ENCODE data around the gene APLP1.
"Not testable (repeated sequence)": the region's sequence is repeated elsewhere in the genome, so short reads cannot be mapped to it uniquely, and the experiment has no call there.

APLP1 gene

GRCh38 chr19:35908973-35909683, 40.8 kb downstream of the APLP1 start:
- DNase-seq, result no peak

- no peak for DNase-seq
These were observed 41.3 kb downstream of the APLP1 start for GRCh38 chr19:35909684-35910035.

- not testable (repeated sequence) for DNase-seq
These were observed 42.0 kb downstream of the APLP1 start for GRCh38 chr19:35910355-35910754.

- no peak for DNase-seq
These were observed 42.8 kb downstream of the APLP1 start for GRCh38 chr19:35911173-35911572.

GRCh38 chr19:35911790-35912189, 43.4 kb downstream of the APLP1 start:
- DNase-seq, result no peak

- DNase-seq, result no peak
These were observed 45.2 kb downstream of the APLP1 start for GRCh38 chr19:35913589-35913988.

GRCh38 chr19:35915443-35915842, 47.1 kb downstream of the APLP1 start:
- DNase-seq, result no peak

- DNase-seq, result no peak
These were observed 50.9 kb downstream of the APLP1 start for GRCh38 chr19:35919306-35919705.

GRCh38 chr19:35921012-35921411, 52.6 kb downstream of the APLP1 start:
- no peak for DNase-seq

- no peak for DNase-seq
These were observed 57.1 kb downstream of the APLP1 start for GRCh38 chr19:35925501-35925900.

- DNase-seq, result no peak
These were observed 60.1 kb downstream of the APLP1 start for GRCh38 chr19:35928507-35928906.

Measured in HCEC 1CT (cell line).